ENCODE measurements around the gene AKNA. TPM values are rescaled to one million over a fixed set of nuclear protein-coding genes. Genes with fewer than 3 reads are reported as not detected.

Gene AKNA
- total RNA-seq, 4 donors from 2014 or later = 12.5 to 18.5 (median 17.3) TPM

GRCh38 chr9:114430457-114430856 lies 42.7 kb upstream of the AKNA start:
- TF ChIP-seq POLR2A (IDR thresholded peaks at IDR 0.05; ENCODE audit: low read depth) (no peak), POLR2AphosphoS5 (IDR thresholded peaks at IDR 0.05) (no peak), CTCF (IDR thresholded peaks at IDR 0.05) (no peak), EP300 (IDR thresholded peaks at IDR 0.05) (no peak)
- H3K36me3 ChIP-seq = peaks cover 0 to 6% (median 0%) of the 10 kb centered on the region in 4 donors
- whole genome bisulfite sequencing = 83% methylated on average over 5 of the region's 5 CpGs
- intact Hi-C loops (cut with DNase I) = no loop called here
- peaks cover 0 to 5% (median 0%) of the 10 kb centered on the region in 4 donors for H3K4me1 ChIP-seq
- no peak overlapping the region for H3K27ac ChIP-seq (replicated peaks in 1 of 4)
- H3K27me3 ChIP-seq = no peaks in the 10 kb centered on the region
- DNase-seq (ENCODE audit: extremely low spot score) = no peak
- no peaks in the 10 kb centered on the region for H3K9me3 ChIP-seq
- H3K4me3 ChIP-seq = no peak overlapping the region

GRCh38 chr9:114429488-114429887 lies 41.7 kb upstream of the AKNA start:
- TF ChIP-seq POLR2AphosphoS5 (IDR thresholded peaks at IDR 0.05) (no peak), POLR2A (IDR thresholded peaks at IDR 0.05; ENCODE audit: low read depth) (no peak), EP300 (IDR thresholded peaks at IDR 0.05) (no peak), CTCF (IDR thresholded peaks at IDR 0.05) (no peak)
- Histone ChIP-seq H3K4me3 (no peak overlapping the region), H3K36me3 (peaks cover 0 to 11% (median 3%) of the 10 kb centered on the region in 4 donors), H3K27me3 (no peaks in the 10 kb centered on the region), H3K4me1 (peaks cover 0 to 5% (median 0%) of the 10 kb centered on the region in 4 donors), H3K9me3 (no peaks in the 10 kb centered on the region), H3K27ac (replicated peaks in 1 of 4) (no peak overlapping the region)
- 92% methylated on average over 6 of the region's 6 CpGs for WGBS
- intact Hi-C loops (cut with DNase I) = no loop called here
- DNase-seq (ENCODE audit: extremely low spot score) = no peak

- TF ChIP-seq POLR2A (IDR thresholded peaks at IDR 0.05; ENCODE audit: low read depth) (no peak), POLR2AphosphoS5 (IDR thresholded peaks at IDR 0.05) (no peak), EP300 (IDR thresholded peaks at IDR 0.05) (no peak), CTCF (IDR thresholded peaks at IDR 0.05) (no peak)
- Histone ChIP-seq H3K4me3 (no peak overlapping the region), H3K36me3 (peaks cover 0 to 22% (median 5%) of the 10 kb centered on the region in 4 donors), H3K27ac (replicated peaks in 1 of 4) (no peak overlapping the region), H3K27me3 (no peaks in the 10 kb centered on the region), H3K4me1 (no peaks in the 10 kb centered on the region), H3K9me3 (no peaks in the 10 kb centered on the region)
- WGBS = 86% methylated on average over 8 of the region's 8 CpGs
- DNase-seq (ENCODE audit: extremely low spot score) = no peak
- intact Hi-C loops (cut with DNase I) = no loop called here
Measured at GRCh38 chr9:114428466-114428865, 40.7 kb upstream of the AKNA start.

- Histone ChIP-seq H3K27me3 (no peaks in the 10 kb centered on the region), H3K4me1 (no peaks in the 10 kb centered on the region), H3K27ac (replicated peaks in 1 of 4) (no peak overlapping the region), H3K36me3 (peaks cover 0 to 28% (median 10%) of the 10 kb centered on the region in 4 donors), H3K9me3 (no peaks in the 10 kb centered on the region), H3K4me3 (no peak overlapping the region)
- intact Hi-C loops (cut with DNase I) = no loop called here
- WGBS = 93% methylated on average over 4 of the region's 4 CpGs
- DNase-seq (ENCODE audit: extremely low spot score) = no peak
- TF ChIP-seq POLR2A (IDR thresholded peaks at IDR 0.05; ENCODE audit: low read depth) (no peak), CTCF (IDR thresholded peaks at IDR 0.05) (no peak), EP300 (IDR thresholded peaks at IDR 0.05) (no peak), POLR2AphosphoS5 (IDR thresholded peaks at IDR 0.05) (no peak)
Measured at GRCh38 chr9:114427644-114428043, 39.9 kb upstream of the AKNA start.
